Endothelial cell of umbilical vein (primary cell): Measurements from ENCODE around the gene RAB31. TPM values are rescaled to one million over a fixed set of nuclear protein-coding genes. Genes with fewer than 3 reads are reported as not detected.

ENCODE experiments used
- BruUV-seq: library from RNA; stranded (reverse); fragments of 400-500 nt; replicated peaks from 2 replicates; lab custom pipeline; 2021; lab: Mats Ljungman, UMichigan
- CTCF ChIA-PET: fragments of 300-600, 350-600 bp; sonication (Branson Sonifier 250); formaldehyde crosslinking; loops from one replicate; lab custom pipeline; 2021; ENCODE audit warnings: antibody characterized with exemption, inconsistent platforms; lab: Charles Lee
- POLR2A ChIA-PET: fragments of 300-600, 350-600 bp; sonication (Branson Sonifier 250); formaldehyde crosslinking; loops from one replicate; lab custom pipeline; 2021; ENCODE audit warnings: antibody characterized with exemption, inconsistent platforms; lab: Charles Lee
- DNase-seq: peaks from one replicate; pipeline ENCODE4 v3.0.0-alpha.2; 2011; ENCODE audit warnings: low read depth, low spot score
- FAIRE-seq: peaks from 2 replicates; lab custom pipeline; 2011; peaks lifted over from hg19 to GRCh38; lab: Jason Lieb, UNC
- H2AFZ ChIP-seq: 2 replicates; pipeline ENCODE4 v1.6.0; 2012; ENCODE audit warnings: low read depth, low read length, control low read depth, inconsistent platforms
- H3K27ac ChIP-seq: 2 replicates; pipeline ENCODE4 v1.5.1; 2011; ENCODE audit warnings: low read depth, mild to moderate bottlenecking, control low read depth, low read length, moderate library complexity; ENCODE audit not compliant: insufficient read depth
- H3K27me3 ChIP-seq, 2 experiments: 2 replicates each; pipeline versions ENCODE4 v1.6.0 to v1.6.1; 2011; ENCODE audit warnings: low read length in 2 of 2, mixed read lengths in 1 of 2; ENCODE audit not compliant: control insufficient read depth in 2 of 2, insufficient read depth in 2 of 2
- H3K36me3 ChIP-seq, 2 experiments: 2 replicates in 1 of 2; 3 replicates in 1 of 2; pipeline ENCODE4 v1.5.1; 2011; ENCODE audit warnings: low read length in 2 of 2, mild to moderate bottlenecking in 1 of 2, moderate library complexity in 1 of 2; ENCODE audit not compliant: control insufficient read depth in 2 of 2, insufficient read depth in 2 of 2; ENCODE audit errors: extremely low read depth in 1 of 2
- H3K4me1 ChIP-seq: 3 replicates; pipeline ENCODE4 v1.5.1; 2011; ENCODE audit warnings: mild to moderate bottlenecking, low read length; ENCODE audit not compliant: control insufficient read depth, insufficient read depth; ENCODE audit errors: extremely low read depth
- H3K4me2 ChIP-seq: 2 replicates; pipeline ENCODE4 v1.6.1; 2011; ENCODE audit warnings: low read length, control low read depth, mixed read lengths; ENCODE audit not compliant: insufficient read depth
- H3K4me3 ChIP-seq, 3 experiments: fragments of 200-600 bp in 1 of 3; sonication (generic), shearing (Covaris generic) in 1 of 3; replicated peaks in 1 of 3; 2 replicates each; pipeline ENCODE4 v1.5.1; 2011 to 2016; ENCODE audit warnings: control low read depth in 3 of 3, low read length in 3 of 3, mild to moderate bottlenecking in 2 of 3, inconsistent platforms in 1 of 3, low read depth in 1 of 3, moderate library complexity in 1 of 3; ENCODE audit not compliant: insufficient read depth in 1 of 3
- H3K79me2 ChIP-seq: 2 replicates; pipeline ENCODE4 v1.6.0; 2012; ENCODE audit warnings: low read length, inconsistent platforms; ENCODE audit not compliant: control insufficient read depth, insufficient read depth
- H3K9ac ChIP-seq: replicated peaks from 2 replicates; pipeline ENCODE3; 2011; ENCODE audit warnings: low read length, control low read depth; ENCODE audit not compliant: insufficient read depth; ENCODE audit errors: extremely low read depth
- H3K9me1 ChIP-seq: replicated peaks from 3 replicates; pipeline ENCODE4 v1.6.0; 2011; ENCODE audit warnings: mild to moderate bottlenecking, low read length; ENCODE audit not compliant: control insufficient read depth, insufficient read depth; ENCODE audit errors: extremely low read depth
- H3K9me3 ChIP-seq: replicated peaks from 2 replicates; pipeline ENCODE4 v1.5.1; 2012; ENCODE audit warnings: low read length, inconsistent platforms; ENCODE audit not compliant: control insufficient read depth, insufficient read depth
- H4K20me1 ChIP-seq: replicated peaks from 2 replicates; pipeline ENCODE3; 2011; ENCODE audit warnings: mild to moderate bottlenecking, low read length; ENCODE audit not compliant: control insufficient read depth, insufficient read depth; ENCODE audit errors: extremely low read depth
- EZH2 ChIP-seq: IDR thresholded peaks from 2 replicates; pipeline ENCODE4 v1.6.1; 2012; ENCODE audit warnings: borderline replicate concordance, low read depth, mild to moderate bottlenecking, moderate library complexity, low read length, inconsistent platforms; ENCODE audit not compliant: severe bottlenecking
- FOS ChIP-seq: IDR thresholded peaks from 2 replicates; pipeline ENCODE4 v1.6.1; 2011; ENCODE audit warnings: mild to moderate bottlenecking, low read length, moderate library complexity, borderline replicate concordance; ENCODE audit not compliant: insufficient read depth
- GATA2 ChIP-seq: IDR thresholded peaks from 2 replicates; pipeline ENCODE4 v1.7.0; 2011; ENCODE audit warnings: low read depth, mild to moderate bottlenecking, moderate library complexity, mixed read lengths, low read length; ENCODE audit not compliant: insufficient read length, insufficient read depth
- JUN ChIP-seq: IDR thresholded peaks from 2 replicates; pipeline ENCODE4 v1.6.1; 2011; ENCODE audit warnings: borderline replicate concordance, low read depth; ENCODE audit not compliant: insufficient read length, insufficient read depth
- MYC ChIP-seq: IDR thresholded peaks from one replicate; pipeline ENCODE4 v1.6.1; 2011; ENCODE audit warnings: mild to moderate bottlenecking, low read depth, low read length
- POLR2A ChIP-seq: IDR thresholded peaks from 2 replicates; pipeline ENCODE4 v1.6.1; 2012; ENCODE audit warnings: low read depth, mild to moderate bottlenecking, control low read depth, low read length
- POLR2AphosphoS5 ChIP-seq: IDR thresholded peaks from 2 replicates; pipeline ENCODE4 v1.6.1; 2012; ENCODE audit warnings: low read depth, mild to moderate bottlenecking, control low read depth, low read length, moderate library complexity; ENCODE audit not compliant: insufficient read depth
- dilution Hi-C: fragments of 300-500 bp; cut with MboI; formaldehyde crosslinking; loops from one replicate; pipeline ENCODE4 v1.15.0; 2019; ENCODE audit warnings: low sequenced_read_pairs; ENCODE audit not compliant: extremely low pct_ligation_motif_present
- intact Hi-C: fragments of 100-400 bp; cut with micrococcal nuclease; formaldehyde crosslinking; loops from one replicate; pipeline ENCODE4 v1.10.0; 2022
- polyA plus RNA-seq, 4 experiments: library from polyadenylated mRNA; depleted of rRNA in 3 of 4; stranded (reverse) in 3 of 4; unstranded in 1 of 4; fragments of >200 nt; gene quantifications; 2 replicates each; pipeline versions ENCODE4 v1.2.1 to v1.2.3, GENCODE V29; 2011 to 2012; ENCODE audit warnings: missing spikeins in 1 of 4
- total RNA-seq: library from RNA; stranded (reverse); gene quantifications from 2 replicates; pipeline ENCODE4 v1.2.3, GENCODE V29; 2021
- TF ChIP-seq, protein P1 (sequence below): IDR thresholded peaks from 2 replicates; pipeline ENCODE4 v1.6.1; 2011; ENCODE audit not compliant: insufficient read depth, insufficient read length
- TF ChIP-seq, protein P2 (sequence below), 2 donors: IDR thresholded peaks; 1 replicate in 1 of 2; 2 replicates in 1 of 2; pipeline ENCODE4 v1.5.1; 2011; ENCODE audit warnings: low read length in 2 of 2, mild to moderate bottlenecking in 2 of 2, moderate library complexity in 2 of 2, control low read depth in 1 of 2, inconsistent platforms in 1 of 2, low read depth in 1 of 2; ENCODE audit not compliant: insufficient read depth in 1 of 2; ENCODE audit errors: extremely low read depth in 1 of 2

Gene RAB31
- total and polyA plus RNA-seq, 2 donors (not counting 3 experiments of a cell fraction or from before 2014, with no cell fraction given), result 30.5 TPM

DNA sequence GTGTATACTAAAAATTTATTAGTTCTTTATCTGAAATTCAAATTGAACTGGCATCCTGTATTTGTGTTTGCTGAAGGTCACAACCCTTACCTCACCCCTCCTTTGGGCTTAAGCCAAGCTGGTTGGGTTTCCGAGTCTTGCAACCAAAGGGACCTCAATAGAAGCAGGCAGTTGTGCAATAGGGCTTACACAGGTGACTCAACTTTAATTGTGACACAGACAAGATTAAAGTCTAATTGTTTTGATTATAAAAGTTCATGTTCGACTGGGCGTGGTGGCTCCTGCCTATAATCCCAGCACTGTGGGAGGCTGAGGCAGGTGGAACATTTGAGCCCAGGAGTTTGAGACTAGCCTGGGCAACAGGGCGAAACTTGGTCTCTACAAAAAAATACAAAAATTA is 71.5 kb downstream of the RAB31 start:
- no peak overlapping the region for H2AFZ ChIP-seq
- H3K79me2 ChIP-seq, result no peaks in the 10 kb centered on the region
- H4K20me1 ChIP-seq, result no peaks in the 10 kb centered on the region
- CTCF ChIA-PET, result no interaction called here
- no peaks in the 10 kb centered on the region for H3K27me3 ChIP-seq
- H3K36me3 ChIP-seq, result no peaks in the 10 kb centered on the region
- no peaks in the 10 kb centered on the region for H3K4me1 ChIP-seq
- no TSS peak for BruUV-seq
- DNase-seq, result no peak
- H3K9me3 ChIP-seq, result no peaks in the 10 kb centered on the region
- POLR2A ChIA-PET, result no interaction called here
- FAIRE-seq, result no peak
- dilution Hi-C loops (no loop called here), intact Hi-C loops (no loop called here)
- H3K27ac ChIP-seq, result no peak overlapping the region
- H3K9ac ChIP-seq, result no peak overlapping the region
- no peaks in the 10 kb centered on the region for H3K9me1 ChIP-seq
- TF ChIP-seq JUN, result no peak
- TF ChIP-seq, protein P1, sequence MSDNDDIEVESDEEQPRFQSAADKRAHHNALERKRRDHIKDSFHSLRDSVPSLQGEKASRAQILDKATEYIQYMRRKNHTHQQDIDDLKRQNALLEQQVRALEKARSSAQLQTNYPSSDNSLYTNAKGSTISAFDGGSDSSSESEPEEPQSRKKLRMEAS, result no peak
- no peak for TF ChIP-seq MYC
- no peak for TF ChIP-seq EZH2
- TF ChIP-seq POLR2A, result no peak
- no peak for TF ChIP-seq POLR2AphosphoS5
- TF ChIP-seq GATA2, result no peak
- TF ChIP-seq FOS, result no peak
- TF ChIP-seq, protein P2, sequence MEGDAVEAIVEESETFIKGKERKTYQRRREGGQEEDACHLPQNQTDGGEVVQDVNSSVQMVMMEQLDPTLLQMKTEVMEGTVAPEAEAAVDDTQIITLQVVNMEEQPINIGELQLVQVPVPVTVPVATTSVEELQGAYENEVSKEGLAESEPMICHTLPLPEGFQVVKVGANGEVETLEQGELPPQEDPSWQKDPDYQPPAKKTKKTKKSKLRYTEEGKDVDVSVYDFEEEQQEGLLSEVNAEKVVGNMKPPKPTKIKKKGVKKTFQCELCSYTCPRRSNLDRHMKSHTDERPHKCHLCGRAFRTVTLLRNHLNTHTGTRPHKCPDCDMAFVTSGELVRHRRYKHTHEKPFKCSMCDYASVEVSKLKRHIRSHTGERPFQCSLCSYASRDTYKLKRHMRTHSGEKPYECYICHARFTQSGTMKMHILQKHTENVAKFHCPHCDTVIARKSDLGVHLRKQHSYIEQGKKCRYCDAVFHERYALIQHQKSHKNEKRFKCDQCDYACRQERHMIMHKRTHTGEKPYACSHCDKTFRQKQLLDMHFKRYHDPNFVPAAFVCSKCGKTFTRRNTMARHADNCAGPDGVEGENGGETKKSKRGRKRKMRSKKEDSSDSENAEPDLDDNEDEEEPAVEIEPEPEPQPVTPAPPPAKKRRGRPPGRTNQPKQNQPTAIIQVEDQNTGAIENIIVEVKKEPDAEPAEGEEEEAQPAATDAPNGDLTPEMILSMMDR (IDR thresholded peaks at IDR 0.05; ENCODE audit: extremely low read depth in 1 of 2, insufficient read depth in 1 of 2, low read depth in 1 of 2, low read length in 2 of 2), result no peak
- no peak overlapping the region for H3K4me3 ChIP-seq
- H3K4me2 ChIP-seq, result no peak overlapping the region
